ENCODE measurements around the gene PTTG1. TPM values are rescaled to one million over a fixed set of nuclear protein-coding genes. Genes with fewer than 3 reads are reported as not detected.

Gene PTTG1
- total RNA-seq, 6 experiments from 2014 or later = 83.4 to 213 (median 194) TPM

GRCh38 chr5:160469156-160470144, 47.8 kb downstream of the PTTG1 start:
- H3K27ac Mint-ChIP-seq = 0 out of 2 replicates have a peak overlapping the region, but pooled peaks have one; percentile 15
- H3K4me1 Mint-ChIP-seq (ENCODE audit: low read depth) = peaks cover 81% of the 10 kb centered on the region
- H3K36me3 Mint-ChIP-seq (ENCODE audit: low read depth) = no peaks in the 10 kb centered on the region
- H3K9me3 Mint-ChIP-seq = no peaks in the 10 kb centered on the region
- TF ChIP-seq CTCF (IDR thresholded peaks at IDR 0.05) = no peak
- H3K4me3 Mint-ChIP-seq = peak overlapping the region; percentile 51; the same call in 1 of the 2 replicates
- DNase-seq = no peak
- H3K27me3 Mint-ChIP-seq (ENCODE audit: insufficient read depth) = peaks cover 7% of the 10 kb centered on the region; the same call in 1 of the 2 replicates

DNA sequence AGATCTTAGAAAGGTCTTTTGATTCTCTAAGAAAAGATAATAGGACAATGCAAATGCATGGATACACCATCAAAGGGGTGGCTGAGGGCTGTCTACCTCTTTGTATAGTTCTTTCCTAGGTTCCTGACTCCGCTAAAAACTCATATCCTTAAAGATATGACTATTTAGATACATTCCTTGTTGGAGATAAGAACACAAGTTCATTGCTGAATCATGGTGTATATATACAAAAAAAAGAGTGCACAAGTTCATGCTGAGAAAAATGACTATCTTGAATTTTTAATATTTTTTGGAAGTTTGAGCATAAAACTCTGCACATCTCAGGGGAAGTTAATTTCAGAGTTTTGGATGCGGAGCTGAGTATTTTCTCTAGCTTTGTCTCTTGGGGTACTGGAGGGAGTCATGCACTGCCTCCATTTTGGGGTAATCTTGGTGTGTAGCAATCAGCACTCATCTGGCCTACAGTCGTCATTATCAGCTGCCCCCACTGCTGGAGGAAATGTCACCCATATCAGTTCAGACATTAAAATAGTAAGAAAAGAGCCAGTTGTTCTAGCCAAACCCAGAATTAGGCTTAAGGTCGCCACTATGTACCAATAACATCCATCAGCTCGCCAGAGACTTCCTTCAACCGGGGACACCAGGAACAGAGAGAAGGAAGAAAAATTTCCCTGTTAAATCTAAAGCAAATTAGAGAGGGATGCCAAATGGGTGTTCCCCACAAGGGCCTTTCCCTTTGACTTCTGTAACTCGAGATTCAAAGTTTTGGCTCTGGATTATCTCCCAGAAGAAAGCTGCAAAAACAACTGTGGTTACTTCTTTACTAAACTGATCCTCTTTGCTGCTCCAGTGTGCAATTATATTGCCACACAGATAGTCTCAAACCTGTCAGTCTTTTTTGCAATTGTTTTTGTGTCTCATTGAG, 49.0 kb downstream of the PTTG1 start:
- DNase-seq = no peak

DNA sequence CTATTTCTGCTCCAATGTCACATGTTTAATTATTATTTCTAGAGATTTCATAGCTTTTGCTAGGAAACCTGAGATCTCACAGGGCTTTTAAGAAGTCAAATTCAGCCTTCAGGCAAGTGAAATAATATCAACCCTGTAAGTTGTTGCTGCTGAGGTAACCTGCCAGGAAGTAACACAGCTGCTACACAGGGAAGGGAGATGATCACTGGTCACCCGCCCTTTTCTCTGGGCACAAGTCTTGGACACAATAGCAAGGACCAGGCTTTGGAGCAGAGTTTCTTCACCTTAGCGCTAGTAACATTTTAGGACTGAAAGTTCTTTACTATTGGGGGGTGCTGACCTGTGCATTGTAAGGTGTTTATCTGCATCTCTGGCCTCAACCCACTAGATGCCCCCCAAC, 50.1 kb downstream of the PTTG1 start:
- no peak for TF ChIP-seq CTCF (IDR thresholded peaks at IDR 0.05)
- no peak for DNase-seq
- Mint-ChIP-seq H3K9me3 (no peaks in the 10 kb centered on the region), H3K27ac (no peak overlapping the region), H3K4me3 (no peak overlapping the region), H3K36me3 (ENCODE audit: low read depth) (no peaks in the 10 kb centered on the region; the same call in 1 of the 2 replicates), H3K27me3 (ENCODE audit: insufficient read depth) (peaks cover 10% of the 10 kb centered on the region; the same call in 1 of the 2 replicates), H3K4me1 (ENCODE audit: low read depth) (peaks cover 62% of the 10 kb centered on the region)

More for the DNA sequence above, 49.0 kb downstream of the PTTG1 start:
- H3K4me3 Mint-ChIP-seq = peak overlapping the region; percentile 54; the same call in 1 of the 2 replicates
- peak overlapping the region; percentile 44; the same call in 1 of the 2 replicates for H3K27ac Mint-ChIP-seq
- no peak for TF ChIP-seq CTCF (IDR thresholded peaks at IDR 0.05)
- peaks cover 7% of the 10 kb centered on the region; the same call in 1 of the 2 replicates for H3K27me3 Mint-ChIP-seq (ENCODE audit: insufficient read depth)
- H3K36me3 Mint-ChIP-seq (ENCODE audit: low read depth) = no peaks in the 10 kb centered on the region
- no peaks in the 10 kb centered on the region for H3K9me3 Mint-ChIP-seq
- peaks cover 72% of the 10 kb centered on the region for H3K4me1 Mint-ChIP-seq (ENCODE audit: low read depth)

DNA sequence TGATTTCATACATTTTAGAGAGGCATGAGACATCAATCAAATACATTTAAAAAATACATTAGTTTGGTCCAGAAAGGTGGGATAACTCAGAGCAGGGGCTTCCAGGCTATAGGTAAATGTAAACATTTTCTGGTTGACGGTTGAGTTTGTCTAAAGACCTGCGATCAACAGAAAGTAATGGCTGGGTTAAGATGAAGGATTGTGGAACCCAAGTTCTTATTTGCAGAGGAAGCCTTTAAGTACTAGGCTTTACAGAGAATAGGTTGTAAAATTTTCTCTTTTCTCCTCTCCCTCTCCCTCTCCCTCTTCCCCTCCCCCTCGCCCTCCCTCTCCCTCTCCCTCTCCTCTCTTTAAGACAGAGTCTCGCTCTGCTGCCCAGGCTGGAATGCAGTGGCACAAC, 50.8 kb downstream of the PTTG1 start:
- H3K36me3 Mint-ChIP-seq (ENCODE audit: low read depth) = no peaks in the 10 kb centered on the region; the same call in 1 of the 2 replicates
- TF ChIP-seq CTCF (IDR thresholded peaks at IDR 0.05) = no peak
- H3K27me3 Mint-ChIP-seq (ENCODE audit: insufficient read depth) = peaks cover 10% of the 10 kb centered on the region; the same call in 1 of the 2 replicates
- H3K4me3 Mint-ChIP-seq = no peak overlapping the region
- peaks cover 62% of the 10 kb centered on the region for H3K4me1 Mint-ChIP-seq (ENCODE audit: low read depth)
- H3K9me3 Mint-ChIP-seq = no peaks in the 10 kb centered on the region
- DNase-seq = no peak
- H3K27ac Mint-ChIP-seq = no peak overlapping the region

GRCh38 chr5:160473681-160474080, 52.0 kb downstream of the PTTG1 start:
- H3K27ac Mint-ChIP-seq = no peak overlapping the region
- H3K9me3 Mint-ChIP-seq = no peaks in the 10 kb centered on the region
- no peak for TF ChIP-seq CTCF (IDR thresholded peaks at IDR 0.05)
- peaks cover 60% of the 10 kb centered on the region for H3K4me1 Mint-ChIP-seq (ENCODE audit: low read depth)
- no peak for DNase-seq
- H3K4me3 Mint-ChIP-seq = no peak overlapping the region
- peaks cover 4% of the 10 kb centered on the region for H3K36me3 Mint-ChIP-seq (ENCODE audit: low read depth)
- peaks cover 10% of the 10 kb centered on the region; the same call in 1 of the 2 replicates for H3K27me3 Mint-ChIP-seq (ENCODE audit: insufficient read depth)
